ENCODE results near the gene PLEKHA4.
"Not testable (repeated sequence)": the region's sequence is repeated elsewhere in the genome, so short reads cannot be mapped to it uniquely, and the experiment has no call there.

Gene PLEKHA4

DNA sequence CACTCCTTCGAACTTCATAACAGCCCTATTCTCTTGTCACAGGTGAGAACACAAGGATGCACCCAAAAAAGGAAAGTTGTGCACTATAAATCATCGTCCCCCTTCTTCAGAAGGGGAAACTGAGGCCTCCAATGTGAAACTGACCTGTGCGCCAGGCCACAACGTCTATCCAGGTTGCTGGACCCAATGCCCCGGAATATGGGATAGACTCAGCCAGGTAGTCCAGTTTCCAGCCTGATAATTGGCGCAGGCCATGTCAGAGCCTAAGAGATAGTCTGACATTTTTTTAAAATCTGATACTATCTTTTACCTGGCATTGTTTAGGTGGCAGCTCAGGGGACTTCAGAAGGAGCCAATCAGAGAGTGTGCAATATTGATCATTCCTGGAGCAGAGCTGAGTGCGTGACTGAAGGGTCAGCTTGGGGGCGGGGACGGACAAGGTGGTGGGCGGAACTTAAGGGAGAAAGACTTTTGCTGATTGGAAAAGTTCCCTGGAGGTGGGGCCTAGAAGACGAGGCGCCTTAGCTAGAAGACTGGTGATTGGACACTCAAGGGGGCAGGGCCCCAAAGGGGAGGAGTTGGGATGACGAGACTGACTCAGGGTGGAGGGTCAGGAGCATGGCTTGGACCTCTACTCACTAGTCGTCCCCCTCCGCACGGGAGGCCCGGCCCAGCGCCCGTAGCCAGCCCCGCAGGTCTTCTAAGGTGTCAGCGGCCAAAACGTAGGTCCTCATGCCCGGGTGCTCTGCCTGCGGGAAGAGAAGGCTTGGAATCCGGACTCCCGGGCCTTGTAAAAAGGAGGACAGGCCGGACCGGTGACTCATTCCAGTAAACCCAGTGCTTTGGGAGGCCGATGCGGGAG lies 8.5 kb downstream of the PLEKHA4 start:
- no peak for DNase-seq

DNA sequence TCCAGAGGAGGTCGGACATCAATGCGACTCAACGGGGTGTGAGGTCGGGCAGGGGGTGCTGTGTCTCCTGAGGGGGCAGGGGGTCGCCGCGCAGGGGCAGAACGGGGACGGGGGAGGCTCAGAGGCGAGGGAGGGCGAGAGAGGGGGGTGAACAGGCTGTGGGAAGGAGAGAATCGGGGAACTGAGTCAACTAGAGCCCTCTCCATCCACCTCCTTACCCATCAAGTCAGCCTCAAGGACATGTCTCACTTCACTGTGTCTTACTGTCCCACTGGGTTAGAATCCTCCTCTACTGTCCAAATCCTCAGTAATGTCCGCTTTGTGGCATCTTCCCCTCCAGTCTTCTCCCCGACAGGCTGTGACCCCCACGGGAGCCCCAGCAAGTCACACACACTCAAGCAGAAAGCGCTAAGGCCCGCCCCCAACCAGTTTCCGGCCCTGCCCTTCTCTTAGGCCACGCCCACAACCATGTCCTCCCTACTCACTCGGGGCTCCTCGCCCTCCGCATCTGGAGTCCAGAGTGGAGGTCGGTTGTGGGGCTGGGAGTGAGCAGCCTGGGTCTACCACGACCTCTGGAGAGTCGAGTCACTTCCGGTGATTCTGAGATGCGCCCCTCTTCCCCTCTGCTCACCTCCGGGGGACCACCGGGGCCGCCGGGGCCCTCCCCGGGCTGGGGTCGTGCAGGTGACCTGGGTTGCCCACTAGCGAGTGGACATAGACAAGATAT lies 9.3 kb downstream of the PLEKHA4 start:
- DNase-seq = no peak

DNA sequence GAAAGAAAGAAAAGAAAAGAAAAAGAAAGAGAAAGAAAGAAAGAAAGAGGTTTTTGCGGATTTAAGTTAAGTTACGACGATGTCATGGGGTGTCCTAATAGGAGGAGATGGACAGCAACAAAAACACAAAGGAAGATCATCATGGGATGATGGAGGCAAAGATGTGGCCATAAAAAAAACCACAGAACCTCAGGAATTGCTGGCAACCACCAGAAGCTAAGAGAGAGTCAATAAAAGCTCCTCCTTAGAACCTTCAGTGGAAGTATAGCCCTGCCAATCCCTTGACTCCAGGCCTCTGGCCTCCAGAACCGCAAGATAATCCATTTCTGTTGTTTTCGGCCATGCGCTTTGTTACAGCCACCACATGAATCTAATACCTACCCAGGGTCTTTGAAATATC lies 11.5 kb downstream of the PLEKHA4 start:
- DNase-seq = no peak

DNA sequence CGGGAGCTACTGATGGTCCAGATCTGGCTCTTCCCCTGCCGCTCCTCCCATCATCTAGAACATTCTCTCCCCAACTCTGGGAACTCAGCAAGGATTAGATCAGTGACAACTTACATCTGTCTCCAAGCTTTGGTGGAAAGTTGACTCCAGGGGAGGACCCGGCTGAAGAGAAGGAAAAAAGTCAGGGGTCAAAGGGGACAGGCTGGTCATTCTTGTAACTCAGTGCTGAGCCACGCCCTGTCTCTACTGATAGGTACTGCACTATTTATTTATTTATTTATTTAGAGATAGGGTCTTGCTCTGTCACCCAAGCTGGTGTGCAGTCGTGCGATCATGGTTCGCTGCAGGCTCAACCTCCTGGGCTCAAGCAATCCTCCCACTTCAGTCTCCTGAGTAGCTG lies 14.3 kb downstream of the PLEKHA4 start:
- DNase-seq = no peak

DNA sequence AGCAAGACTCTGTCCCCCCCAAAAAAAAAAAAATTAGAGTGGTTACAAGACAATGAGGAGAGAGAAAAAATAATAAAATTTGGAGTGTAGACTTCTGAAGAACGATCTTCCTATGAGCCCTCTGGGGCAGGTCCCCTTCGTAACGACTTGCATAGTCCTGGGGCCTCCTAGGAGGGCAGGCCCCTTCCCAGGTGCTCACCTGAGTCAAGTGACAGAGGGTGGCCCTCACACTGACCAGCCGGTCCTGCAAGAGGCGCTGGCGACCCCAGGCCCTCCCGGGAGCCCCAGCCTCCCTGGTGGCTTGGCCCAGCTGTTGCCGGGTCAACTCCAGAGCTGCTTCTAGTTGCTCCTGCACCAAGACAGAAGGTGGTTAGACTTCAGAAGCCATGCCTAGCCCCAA lies 14.9 kb downstream of the PLEKHA4 start:
- no peak for DNase-seq

DNA sequence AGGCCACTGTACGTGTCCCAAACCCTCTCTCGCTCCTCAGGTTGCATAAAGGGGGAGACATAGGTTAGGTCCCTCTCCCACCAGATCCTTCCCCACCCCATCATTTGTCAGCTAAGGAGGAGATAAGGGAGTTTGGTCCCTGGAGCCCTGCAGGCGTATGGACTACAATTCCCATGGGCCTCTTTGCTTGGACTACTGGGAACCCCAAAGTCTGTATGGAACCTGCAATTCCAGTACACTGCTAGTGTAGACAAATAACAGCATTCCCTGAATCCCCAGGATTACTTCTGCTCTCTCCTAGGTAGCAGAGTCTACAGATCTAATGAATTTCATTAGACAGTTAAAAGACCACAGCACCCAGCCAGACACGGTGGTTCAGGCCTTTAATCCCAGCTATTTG lies 16.1 kb downstream of the PLEKHA4 start:
- no peak for DNase-seq

DNA sequence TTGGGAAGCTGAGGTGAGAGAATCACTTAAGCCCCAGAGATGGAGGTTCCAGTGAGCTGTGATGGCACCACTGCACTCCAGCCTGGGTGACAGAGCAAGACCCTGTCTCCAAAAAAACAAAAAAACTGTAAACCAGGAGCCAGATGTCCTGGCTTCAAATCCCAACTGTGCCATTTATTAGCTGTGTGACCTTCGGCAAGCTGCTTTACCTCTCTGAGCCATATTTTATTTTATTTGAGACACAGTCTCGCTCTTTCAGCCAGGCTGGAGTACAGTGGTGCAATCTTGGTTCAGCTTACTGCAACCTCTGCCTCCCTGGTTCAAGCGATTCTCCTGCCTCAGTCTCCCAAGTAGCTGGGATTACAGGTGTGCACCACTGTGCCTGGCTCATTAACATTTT lies 21.8 kb downstream of the PLEKHA4 start:
- not testable (repeated sequence) for DNase-seq

DNA sequence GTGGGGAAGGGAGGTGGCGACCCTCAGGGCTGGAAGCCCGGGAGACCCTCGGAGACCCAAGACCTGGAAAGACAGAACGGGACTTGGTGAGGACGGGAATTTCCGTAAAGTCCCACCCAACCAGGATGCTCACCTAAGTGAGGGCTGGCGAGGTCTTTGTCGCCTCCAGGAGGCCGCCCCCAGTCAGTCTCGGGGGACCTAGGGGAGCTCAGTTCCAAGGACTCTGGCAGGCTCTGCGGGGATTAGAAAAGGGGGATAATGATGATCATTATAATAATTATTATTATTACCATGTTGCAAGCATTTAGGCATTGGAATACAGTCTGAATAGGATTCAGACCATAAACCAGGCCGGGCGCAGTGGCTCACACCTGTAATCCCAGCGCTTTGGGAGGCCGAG lies 23.0 kb downstream of the PLEKHA4 start:
- no peak for DNase-seq

DNA sequence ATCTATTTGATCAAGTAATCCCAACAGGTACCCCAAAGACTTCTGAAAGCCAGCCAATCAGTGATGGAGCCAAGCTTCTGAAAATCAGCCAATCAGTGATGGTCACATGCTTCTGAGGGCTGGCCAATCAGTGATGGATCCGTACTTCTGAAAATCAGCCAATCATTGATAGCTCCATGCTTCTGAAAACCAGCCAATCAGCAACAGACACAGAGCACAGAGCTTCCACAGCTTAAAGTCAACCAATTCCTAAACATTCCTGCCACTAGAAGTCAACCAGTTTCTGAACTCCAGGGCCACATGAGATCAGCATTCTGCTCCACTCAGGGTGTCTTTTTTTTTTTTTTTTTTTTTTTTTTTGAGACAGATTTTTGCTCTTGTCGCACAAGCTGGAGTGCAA lies 23.9 kb downstream of the PLEKHA4 start:
- no peak for DNase-seq

DNA sequence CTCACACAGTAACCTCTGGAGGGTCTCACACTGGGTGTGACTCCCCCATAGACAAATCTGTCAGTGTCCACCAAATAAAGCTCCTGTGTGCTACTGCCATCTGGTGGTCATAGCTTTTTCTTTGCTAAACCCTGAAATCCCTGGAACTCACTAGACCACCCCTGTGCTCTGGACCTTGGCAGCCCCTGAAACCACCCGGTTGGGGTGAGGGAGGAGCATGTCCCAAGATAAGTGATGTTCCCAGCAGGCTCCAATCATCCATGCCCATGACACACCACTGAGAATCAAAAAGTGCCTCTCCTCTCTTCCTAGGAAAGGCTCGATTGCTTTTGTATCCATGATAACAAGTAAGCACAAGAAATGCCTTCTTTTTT lies 25.6 kb downstream of the PLEKHA4 start:
- peak; percentile 68 for DNase-seq

DNA sequence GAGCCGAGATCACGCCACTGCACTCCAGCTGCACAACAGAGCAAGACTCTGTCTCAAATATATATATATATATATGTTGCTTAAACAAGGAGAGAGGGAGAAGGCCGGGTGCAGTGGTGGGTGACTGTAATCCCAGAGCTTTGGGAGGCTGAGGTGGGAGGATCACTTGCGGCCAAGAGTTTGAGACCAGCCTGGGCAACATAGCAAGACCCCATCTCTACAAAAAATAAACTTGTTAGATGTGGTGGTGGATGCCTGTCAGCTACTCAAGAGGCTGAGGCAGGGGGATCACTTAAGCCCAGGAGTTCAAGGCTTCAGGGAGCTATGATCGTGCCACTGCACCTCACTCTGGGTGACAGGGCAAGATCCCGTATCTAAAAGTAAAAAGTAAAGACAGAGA lies 26.8 kb downstream of the PLEKHA4 start:
- no peak for DNase-seq

DNA sequence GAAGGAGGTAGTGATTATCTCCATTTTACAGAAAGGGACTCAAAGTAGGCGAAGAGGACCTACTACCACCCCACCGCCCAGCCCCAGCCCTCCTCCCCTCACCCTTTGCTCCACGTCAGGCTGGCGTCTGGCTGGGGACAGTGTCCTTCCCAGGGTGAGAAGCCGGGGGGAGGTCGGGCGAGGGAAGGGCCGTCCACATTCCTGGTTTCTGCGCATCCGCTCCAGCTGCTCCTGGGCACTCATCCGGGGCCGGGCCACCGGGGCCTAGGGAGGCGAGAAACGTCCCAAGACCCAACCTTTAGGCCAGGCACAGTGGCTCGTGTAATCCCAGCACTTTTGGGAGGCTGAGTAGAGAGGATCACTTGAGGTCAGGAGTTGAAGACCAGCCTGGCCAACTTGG lies 27.4 kb downstream of the PLEKHA4 start:
- DNase-seq = no peak

DNA sequence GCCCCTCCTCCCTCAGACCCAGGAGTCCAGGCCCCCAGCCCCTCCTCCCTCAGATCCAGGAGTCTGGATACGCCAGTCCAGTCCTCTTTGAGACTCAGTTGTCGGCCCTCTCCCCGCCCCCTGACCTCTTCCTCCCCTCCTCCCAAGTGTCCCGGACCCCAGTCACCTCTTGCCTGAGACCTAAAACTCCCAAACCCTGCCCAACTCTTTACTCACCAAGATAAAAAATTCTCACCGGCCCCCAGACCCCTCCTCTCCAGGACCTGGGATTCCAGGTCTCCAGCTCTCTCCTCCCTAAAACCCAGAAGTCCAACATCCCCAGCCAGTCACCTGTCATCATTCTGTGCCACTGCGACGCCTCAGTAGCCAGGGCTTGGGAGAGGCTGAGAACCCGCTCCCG lies 30.7 kb downstream of the PLEKHA4 start:
- no peak for DNase-seq

DNA sequence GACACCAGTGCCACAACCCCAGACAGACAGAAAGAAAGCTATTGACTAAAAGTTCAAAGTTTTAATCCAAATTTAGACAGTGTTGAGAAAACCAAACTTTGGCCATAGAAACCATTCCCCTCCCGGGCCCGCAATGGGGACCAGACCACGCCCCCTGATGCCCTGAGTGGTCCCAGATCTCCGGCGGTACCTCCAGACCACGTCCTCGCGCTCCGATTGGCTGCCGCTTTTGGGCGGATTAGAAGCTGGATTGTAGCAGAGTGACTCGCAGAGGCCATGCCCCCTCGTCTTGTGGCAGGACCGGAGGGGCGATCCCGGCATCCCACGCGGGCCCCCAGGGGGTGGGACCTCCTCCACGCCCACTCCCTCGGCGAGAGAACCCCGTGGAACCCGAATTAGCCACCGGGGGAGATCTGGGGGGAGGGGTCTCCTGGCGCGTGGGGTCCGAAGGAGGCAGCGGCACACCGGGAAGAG lies 31.3 kb downstream of the PLEKHA4 start:
- DNase-seq = peak; percentile 84

DNA sequence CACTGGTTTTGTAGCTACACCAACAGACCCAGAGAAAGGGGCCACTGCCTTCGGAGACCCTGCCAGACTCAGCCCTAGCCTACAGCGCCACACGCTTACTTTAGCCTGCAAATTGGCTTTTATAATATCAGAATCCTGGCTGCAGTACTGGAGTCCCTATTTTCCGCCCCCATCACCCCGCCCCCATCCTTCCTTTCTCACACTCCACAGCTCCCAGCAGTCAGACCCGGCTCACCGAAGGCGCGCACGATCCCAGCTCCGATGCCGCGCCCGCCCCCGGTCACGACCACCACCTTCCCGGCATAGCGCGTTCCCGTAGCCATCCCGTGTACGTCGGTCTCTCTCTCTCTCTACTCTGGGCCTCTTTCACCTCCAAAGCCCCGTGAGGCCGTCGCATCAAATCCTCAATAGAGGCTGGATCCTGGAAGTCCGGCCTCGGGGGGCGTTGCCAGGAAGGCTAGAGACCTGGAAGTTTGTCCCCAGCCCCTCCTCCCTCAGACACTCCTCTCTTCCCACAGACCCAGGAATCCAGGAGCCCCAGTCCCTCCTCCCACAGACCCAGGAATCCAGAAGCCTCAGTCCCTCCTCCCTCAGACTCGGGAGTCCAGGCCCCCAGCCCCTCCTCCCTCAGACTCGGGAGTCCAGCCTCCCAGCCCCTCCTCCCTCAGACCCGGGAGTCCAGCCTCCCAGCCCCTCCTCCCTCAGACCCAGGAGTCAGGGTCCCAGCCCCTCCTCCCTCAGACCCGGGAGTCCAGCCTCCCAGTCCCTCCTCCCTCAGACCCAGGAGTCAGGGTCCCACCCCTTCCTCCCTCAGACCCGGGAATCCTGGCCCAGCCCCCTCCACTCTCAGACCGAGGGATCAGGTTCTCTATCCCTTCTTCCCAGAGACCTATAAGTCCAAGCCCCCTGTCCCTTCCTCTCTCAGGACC lies 32.1 kb downstream of the PLEKHA4 start, which contains the start of gene HSD17B14:
Gene HSD17B14, minus strand, starts transcription at position 403 of the 929 bp plus-strand sequence. Its CDS starts 80 bp downstream, at position 323.
- DNase-seq = peak; percentile 71

DNA sequence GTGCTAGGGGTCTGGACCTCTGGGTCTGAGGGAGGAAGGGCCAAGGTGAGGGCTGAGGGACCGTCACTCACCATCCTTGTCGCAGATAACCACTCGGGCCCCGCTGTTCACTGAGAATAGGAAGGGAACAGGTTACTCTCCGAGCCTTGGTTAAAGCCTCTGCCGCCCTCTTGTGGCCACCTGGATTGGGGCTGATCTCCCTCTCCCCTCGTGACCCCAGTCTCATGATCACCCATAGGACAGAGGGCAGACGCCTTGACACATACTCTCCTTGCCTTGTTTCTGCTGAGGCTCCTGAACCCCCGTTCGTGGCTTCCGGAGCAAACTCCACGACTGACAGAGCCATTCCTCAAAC lies 32.7 kb downstream of the PLEKHA4 start:
- peak; percentile 85 for DNase-seq

DNA sequence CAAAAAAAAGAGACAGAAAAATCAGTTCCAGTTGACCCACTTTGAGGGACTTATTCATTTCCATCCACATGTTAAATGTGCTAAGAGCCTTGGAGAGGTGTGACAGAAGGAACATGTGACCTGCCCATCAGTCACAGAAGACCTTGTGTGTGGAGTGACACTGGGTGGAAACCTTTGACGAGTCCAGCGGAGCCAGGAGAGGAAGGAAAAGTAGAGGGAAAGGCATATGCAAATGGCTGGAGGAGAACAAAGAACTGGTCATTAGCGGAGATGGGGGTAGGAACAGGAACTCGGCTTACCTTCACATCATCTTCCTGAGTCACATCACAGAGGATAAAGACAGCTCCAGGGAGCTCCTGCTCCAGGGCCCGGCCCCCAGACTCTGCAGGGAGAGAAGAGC lies 34.4 kb downstream of the PLEKHA4 start:
- no peak for DNase-seq

DNA sequence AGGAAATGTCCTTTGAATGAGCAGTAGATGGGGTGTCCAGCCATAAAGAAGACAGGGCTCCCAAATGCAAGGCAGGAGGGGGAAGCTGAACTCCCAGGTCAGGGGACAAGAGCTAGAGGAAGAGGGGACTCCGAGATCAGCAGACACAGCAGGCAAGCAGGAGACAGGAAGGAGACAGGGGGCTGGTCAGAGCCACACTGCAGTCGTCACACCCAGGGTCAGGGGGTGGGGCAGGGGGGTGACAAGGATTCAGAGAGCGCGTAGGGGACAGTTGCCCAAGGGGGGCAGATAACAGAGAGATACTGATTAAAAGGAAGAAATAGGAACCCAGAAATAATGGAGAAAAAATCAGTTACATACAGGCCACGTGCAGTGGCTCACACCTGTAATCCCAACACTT lies 35.4 kb downstream of the PLEKHA4 start:
- DNase-seq = no peak

DNA sequence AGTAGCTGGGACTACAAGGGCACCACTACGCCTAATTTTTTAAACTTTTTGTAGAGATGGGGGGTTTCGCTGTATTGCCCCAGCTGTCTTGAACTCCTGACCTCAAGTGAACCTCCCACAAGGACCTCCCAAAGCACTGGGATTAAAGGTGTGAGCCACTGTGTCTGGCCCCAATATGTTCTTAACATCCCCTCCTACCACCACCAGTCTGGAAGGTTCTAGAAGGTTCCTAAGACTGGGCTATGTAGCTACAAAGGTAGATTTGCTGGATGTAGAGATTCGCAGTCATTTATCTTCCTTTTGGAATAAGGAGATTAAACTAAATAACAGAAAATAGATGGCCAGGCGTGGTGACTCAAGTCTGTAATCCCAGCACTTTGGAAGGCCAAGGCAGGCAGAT lies 37.5 kb downstream of the PLEKHA4 start:
- DNase-seq = no peak

DNA sequence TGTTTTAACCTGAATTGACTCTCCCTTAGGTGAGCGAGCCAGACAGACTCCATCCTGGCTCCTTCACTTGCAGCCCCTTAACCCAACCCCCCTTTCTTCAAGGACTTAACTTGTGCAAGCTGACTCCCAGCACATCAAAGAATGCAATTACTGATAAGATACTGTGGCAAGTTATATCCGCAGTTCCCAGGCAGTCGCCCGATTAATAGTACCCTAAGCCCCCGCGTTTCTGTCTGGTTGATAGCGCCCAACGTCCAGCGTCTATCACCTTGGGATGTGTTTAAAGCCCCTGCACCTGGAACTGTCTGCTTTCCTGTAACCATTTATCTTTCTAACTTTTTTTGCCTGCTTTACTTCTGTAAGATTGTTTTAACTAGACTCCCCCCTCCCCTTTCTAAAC lies 38.3 kb downstream of the PLEKHA4 start:
- no peak for DNase-seq

DNA sequence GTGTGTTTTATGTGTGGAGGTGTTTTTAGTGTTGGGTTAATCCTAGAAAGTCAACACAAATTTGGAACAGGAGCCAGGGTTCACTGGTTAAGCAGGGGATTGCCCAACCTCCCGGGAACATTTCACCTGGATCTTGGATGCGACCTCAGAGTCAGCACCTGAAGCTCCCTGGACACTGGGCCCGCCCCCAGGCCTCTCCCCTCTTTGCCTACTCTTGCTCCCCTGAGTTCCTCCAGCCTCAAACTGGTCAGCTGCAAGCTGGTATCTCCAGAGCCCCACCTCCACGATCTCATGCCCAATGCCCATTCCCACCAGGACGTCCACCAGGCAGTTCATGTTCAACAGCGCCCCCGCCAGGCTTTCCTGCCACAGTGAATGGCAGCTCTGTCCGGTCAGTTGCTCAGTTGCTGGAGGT lies 41.8 kb downstream of the PLEKHA4 start:
- DNase-seq = no peak

DNA sequence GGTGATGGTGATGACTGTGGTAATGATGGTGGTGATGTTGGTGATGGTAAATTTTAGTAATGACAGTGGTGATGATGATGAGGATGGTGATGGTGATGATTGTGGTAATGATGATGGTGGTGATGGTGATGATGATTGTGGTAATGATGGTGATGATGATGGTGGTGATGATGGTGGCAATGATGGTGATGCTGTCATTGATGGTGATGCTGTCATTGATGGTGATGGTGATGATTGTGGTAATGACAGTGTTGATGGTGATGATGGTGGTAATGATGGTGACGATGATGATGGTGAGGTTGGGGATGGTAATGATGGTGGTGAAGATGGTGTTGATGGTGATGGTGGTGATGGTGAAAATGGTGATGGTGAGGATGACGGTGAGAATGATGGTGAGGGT lies 45.9 kb downstream of the PLEKHA4 start:
- DNase-seq = no peak

DNA sequence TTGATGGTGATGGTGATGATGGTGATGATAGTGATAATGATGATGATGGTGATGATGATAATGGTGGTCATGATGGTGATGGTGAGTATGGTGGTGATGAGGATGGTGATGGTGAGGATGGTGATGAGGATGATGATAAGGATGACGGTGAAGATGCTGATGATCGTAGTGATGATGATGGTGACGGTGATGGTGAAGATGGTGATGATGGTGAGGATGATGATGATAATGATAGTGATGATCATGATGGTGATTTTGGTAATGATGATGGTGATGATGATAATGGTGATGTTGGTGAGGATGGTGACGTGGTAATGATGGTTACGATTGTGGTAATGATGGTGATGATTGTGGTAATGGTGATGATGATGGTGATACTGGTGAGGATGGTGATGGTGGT lies 46.8 kb downstream of the PLEKHA4 start:
- no peak for DNase-seq
